Dedifferentiated amniotic fluid mesenchymal stem cell (primary cell): ENCODE measurements around the gene RRP1.

Experiments
- DNase-seq: peaks from one replicate; pipeline ENCODE4 v3.0.0-alpha.2; 2016; ENCODE audit errors: extremely low spot score

The RRP1 gene

GRCh38 chr21:43801006-43801783 lies 11.8 kb downstream of the RRP1 start:
- no peak for DNase-seq

- DNase-seq = no peak
These were observed 13.4 kb downstream of the RRP1 start for GRCh38 chr21:43802713-43803313.

- DNase-seq = no peak
These were observed 14.4 kb downstream of the RRP1 start for GRCh38 chr21:43803558-43804300.

- DNase-seq = no peak
These were observed 16.0 kb downstream of the RRP1 start for GRCh38 chr21:43805275-43805800.

- no peak for DNase-seq
These were observed 16.8 kb downstream of the RRP1 start for GRCh38 chr21:43806017-43806710.

- DNase-seq = no peak
These were observed 19.0 kb downstream of the RRP1 start for GRCh38 chr21:43808367-43808766.

GRCh38 chr21:43808832-43809251 lies 19.5 kb downstream of the RRP1 start:
- DNase-seq = no peak

- DNase-seq = no peak
These were observed 20.0 kb downstream of the RRP1 start for GRCh38 chr21:43809346-43809799.

GRCh38 chr21:43809853-43810504 lies 20.6 kb downstream of the RRP1 start:
- no peak for DNase-seq

GRCh38 chr21:43810505-43811261 lies 21.3 kb downstream of the RRP1 start:
- no peak for DNase-seq

- no peak for DNase-seq
These were observed 22.1 kb downstream of the RRP1 start for GRCh38 chr21:43811262-43812105.

- DNase-seq = no peak
These were observed 22.9 kb downstream of the RRP1 start for GRCh38 chr21:43812139-43812821.

- DNase-seq = no peak
These were observed 23.7 kb downstream of the RRP1 start for GRCh38 chr21:43812957-43813655.

- no peak for DNase-seq
These were observed 24.2 kb downstream of the RRP1 start for GRCh38 chr21:43813656-43813980.

- DNase-seq = no peak
These were observed 25.1 kb downstream of the RRP1 start for GRCh38 chr21:43814215-43815106.

- no peak for DNase-seq
These were observed 25.8 kb downstream of the RRP1 start for GRCh38 chr21:43815107-43815613.

GRCh38 chr21:43815991-43816390 lies 26.6 kb downstream of the RRP1 start:
- DNase-seq = no peak
